Measurements from ENCODE around the gene ARF3.

The ARF3 gene

GRCh38 chr12:48985475-48985897, 28.2 kb upstream of the ARF3 start:
- intact Hi-C loops (cut with DNase I), result no loop called here
- peak in 12 of 42 donors; percentile 22 to 80 (median 49) for DNase-seq

DNA sequence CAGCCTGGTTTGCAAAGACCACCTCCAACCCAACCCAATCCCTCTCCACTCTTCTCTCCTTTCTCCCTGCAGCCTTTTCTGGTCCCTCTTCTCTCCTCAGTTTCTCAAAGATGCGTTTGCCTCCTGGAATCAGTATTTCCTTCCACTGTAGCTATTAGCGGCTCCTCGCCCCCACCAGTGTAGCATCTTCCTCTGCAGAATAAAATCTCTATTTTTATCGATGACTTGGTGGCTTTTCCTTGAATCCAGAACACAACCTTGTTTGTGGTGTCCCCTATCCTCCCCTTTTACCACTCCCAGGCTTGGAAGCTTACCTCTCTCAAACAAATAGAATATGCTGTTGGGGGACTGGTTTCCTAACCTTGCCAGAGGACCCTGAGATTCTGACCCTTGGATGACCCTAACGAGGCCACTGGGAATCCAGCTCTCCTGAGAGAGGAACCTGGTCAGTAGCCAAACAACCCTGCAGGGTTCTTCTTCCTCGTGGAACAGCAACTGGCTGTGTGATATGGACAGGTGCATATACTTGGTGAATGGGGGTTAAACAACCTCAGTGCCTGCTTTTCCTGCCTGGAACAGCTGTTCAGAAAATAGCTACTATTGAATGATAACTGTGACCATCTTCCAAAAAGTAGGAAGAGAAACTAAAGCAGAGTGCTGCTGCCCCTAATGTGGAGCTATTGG, 25.3 kb upstream of the ARF3 start:
- peak in 2 of 42 donors; percentile 34 to 52 for DNase-seq
- intact Hi-C loops (cut with DNase I), result no loop called here

DNA sequence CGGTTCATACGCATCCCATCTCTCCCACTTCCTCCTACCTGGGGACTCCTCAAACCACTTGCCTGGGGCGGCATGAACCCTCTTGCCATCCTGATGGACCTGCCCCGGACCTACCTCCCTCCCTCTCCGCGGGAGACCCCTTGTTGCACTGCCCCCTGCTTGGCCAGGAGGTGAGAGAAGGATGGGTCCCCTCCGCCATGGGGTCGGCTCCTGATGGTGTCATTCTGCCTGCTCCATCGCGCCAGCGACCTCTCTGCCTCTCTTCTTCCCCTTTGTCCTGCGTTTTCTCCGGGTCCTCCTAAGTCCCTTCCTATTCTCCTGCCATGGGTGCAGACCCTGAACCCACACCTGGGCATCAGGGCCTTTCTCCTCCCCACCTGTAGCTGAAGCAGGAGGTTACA, 24.5 kb upstream of the ARF3 start:
- intact Hi-C loops (cut with DNase I), result no loop called here
- peak in 1 of 42 donors; percentile 13 for DNase-seq

DNA sequence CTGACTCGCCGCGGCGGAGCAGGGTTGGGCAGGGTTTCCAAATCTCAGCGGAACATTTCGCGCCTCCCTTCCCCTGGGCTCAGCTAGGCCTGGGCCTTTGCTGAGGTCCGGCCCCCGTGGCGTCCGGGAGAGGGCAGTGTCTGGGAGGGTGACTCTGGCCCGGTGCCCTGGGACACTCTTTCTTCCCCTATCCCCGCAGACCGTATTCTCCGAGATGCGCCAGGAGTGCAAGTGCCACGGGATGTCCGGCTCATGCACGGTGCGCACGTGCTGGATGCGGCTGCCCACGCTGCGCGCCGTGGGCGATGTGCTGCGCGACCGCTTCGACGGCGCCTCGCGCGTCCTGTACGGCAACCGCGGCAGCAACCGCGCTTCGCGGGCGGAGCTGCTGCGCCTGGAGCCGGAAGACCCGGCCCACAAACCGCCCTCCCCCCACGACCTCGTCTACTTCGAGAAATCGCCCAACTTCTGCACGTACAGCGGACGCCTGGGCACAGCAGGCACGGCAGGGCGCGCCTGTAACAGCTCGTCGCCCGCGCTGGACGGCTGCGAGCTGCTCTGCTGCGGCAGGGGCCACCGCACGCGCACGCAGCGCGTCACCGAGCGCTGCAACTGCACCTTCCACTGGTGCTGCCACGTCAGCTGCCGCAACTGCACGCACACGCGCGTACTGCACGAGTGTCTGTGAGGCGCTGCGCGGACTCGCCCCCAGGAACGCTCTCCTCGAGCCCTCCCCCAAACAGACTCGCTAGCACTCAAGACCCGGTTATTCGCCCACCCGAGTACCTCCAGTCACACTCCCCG, 23.9 kb upstream of the ARF3 start:
- peak in 35 of 42 donors; percentile 31 to 83 (median 68) for DNase-seq

DNA sequence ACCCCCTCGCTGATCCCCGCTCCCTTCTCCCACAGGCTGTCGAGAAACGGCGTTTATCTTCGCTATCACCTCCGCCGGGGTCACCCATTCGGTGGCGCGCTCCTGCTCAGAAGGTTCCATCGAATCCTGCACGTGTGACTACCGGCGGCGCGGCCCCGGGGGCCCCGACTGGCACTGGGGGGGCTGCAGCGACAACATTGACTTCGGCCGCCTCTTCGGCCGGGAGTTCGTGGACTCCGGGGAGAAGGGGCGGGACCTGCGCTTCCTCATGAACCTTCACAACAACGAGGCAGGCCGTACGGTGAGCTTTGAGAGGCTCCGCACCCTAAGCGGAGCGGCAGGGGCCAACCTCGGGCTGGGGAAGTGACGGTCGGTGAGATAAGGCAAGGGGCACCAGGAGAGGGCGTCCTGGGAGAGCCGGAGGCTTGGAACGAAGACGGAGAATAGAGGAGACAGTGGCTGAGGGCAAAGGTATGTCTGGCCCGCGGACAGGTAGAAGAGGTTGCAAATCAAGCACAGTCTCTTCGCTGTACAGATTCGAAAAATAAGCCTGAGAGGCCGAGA, 23.2 kb upstream of the ARF3 start:
- intact Hi-C loops (cut with DNase I), result no loop called here
- DNase-seq, result no peak

More for the DNA sequence above, 23.9 kb upstream of the ARF3 start:
- intact Hi-C loops (cut with DNase I), result no loop called here

GRCh38 chr12:48979602-48980388, 22.5 kb upstream of the ARF3 start:
- DNase-seq, result peak in 1 of 42 donors; percentile 29
- intact Hi-C loops (cut with DNase I), result no loop called here

GRCh38 chr12:48978741-48979601, 21.7 kb upstream of the ARF3 start:
- intact Hi-C loops (cut with DNase I), result no loop called here
- DNase-seq, result peak in 1 of 42 donors; percentile 9

- peak in 1 of 42 donors; percentile 30 for DNase-seq
- intact Hi-C loops (cut with DNase I), result no loop called here
These were observed 21.0 kb upstream of the ARF3 start, which contains the start of gene WNT1 for GRCh38 chr12:48978291-48978740. Gene WNT1, plus strand, starts transcription at chr12:48978322. Its CDS starts 329 bp downstream, at chr12:48978651.

GRCh38 chr12:48977290-48978281, 20.3 kb upstream of the ARF3 start:
- DNase-seq, result peak in 22 of 42 donors; percentile 27 to 76 (median 44)
- intact Hi-C loops (cut with DNase I), result no loop called here

DNA sequence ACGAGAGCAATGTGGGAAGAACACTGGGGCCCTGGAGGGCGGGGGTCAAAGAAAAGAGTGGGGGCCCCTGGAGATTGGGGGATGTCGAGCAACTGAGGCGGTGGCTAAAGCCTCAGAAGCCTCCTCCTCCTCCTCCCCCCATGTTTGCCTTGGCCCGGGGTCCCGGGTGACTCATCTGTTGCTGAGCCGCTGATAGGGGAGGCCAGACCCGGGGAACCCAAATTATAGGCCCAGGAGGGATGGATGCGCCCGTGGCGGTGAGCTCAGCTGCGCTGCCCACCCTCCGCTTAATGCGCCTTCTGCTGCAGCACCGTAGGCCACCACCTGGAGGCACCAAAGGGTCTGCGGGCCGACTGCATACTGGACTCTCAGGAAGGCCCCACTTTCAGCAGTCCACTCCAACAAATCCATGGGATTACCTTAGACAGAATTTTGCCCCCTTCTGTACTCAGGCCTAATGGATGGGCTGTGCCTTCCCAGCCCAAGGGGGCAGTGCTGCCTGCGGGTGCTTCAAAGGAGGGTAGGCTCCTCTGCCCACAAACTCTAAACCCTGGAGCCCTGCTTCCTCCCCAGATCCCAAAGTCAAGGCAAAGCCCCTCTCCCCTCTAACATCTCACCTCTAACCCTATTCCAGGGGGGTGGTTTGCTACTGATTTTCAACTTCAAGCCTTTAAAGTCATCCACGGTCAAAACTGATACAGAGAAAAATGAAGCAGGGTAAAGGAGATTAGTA, 16.8 kb upstream of the ARF3 start:
- peak in 8 of 42 donors; percentile 29 to 72 (median 48) for DNase-seq
- intact Hi-C loops (cut with DNase I), result no loop called here

DNA sequence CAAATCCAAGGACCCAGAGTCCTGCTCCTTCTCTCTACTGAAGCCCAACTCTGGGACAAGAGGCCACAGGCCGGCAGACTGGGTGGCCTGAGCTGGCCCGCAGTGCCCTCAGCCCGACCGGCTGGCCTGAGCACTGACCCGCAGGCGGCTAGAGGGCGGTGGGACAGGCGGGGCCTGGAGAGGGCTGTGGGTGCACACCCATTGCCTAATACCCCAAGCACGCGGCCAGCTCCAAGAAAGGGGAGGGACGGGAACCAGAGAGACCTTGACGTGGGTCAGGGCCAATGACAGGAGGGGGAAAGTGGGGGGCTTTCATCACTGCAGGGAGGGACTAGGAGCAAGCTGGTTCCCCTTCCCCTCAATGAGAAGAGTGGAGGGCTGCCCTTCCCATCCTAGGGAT, 16.2 kb upstream of the ARF3 start:
- no peak for DNase-seq
- intact Hi-C loops (cut with DNase I), result no loop called here

- no peak for DNase-seq
These were observed 15.7 kb upstream of the ARF3 start for GRCh38 chr12:48972952-48973483.

DNA sequence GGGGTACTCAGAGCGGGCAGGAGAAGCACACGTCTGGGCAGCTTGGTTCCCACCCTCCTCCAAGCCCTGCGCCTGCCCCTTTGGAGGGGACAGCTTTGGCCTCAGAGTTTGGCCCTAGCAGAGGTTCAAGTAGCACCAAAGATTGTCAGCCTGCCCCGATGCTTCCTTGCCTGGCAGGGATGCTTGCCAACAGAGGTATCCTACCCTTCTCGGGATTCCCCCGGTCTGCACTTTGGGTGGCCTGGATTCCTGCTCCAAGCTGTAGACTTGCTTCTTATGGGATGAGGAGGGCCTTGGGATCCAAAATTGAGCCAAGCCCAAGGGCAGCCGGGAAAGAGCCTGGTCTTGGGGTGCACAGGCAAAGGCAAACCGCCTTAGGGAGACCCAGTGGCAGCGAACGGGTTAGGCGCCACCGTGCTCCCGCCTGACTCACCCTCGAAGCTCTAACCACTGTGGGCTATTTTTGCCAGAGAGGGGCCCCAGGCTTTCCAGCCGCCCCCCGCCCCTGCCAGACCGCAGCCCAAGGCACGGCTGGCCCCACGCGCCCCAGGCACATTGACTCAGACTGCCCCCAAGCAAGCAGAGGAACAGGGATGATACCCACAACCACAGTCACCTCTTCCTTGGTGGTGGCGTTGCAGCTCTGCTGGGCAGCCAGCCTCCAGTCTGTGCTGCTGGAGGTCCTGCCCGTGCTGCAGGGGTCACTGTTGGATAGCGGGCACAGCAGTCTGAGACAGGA, 15.1 kb upstream of the ARF3 start:
- intact Hi-C loops (cut with DNase I), result no loop called here
- DNase-seq, result no peak

More at GRCh38 chr12:48972952-48973483, 15.7 kb upstream of the ARF3 start:
- intact Hi-C loops (cut with DNase I), result no loop called here

GRCh38 chr12:48970702-48971334, 13.5 kb upstream of the ARF3 start:
- intact Hi-C loops (cut with DNase I), result no loop called here

More at GRCh38 chr12:48970702-48971334, 13.5 kb upstream of the ARF3 start:
- no peak for DNase-seq
